NCI-H2171 treated with DMSO at 0.1 percent for 48 hours (cell line): ENCODE results near the gene AGR3.

Experiments used
- DNase-seq: peaks from one replicate; lab custom pipeline; 2025; lab: John Stamatoyannopoulos, UW

AGR3 gene

GRCh38 chr7:16833373-16833772, 48.4 kb downstream of the AGR3 start:
- no peak for DNase-seq

GRCh38 chr7:16826060-16826459, 55.7 kb downstream of the AGR3 start:
- DNase-seq: no peak

GRCh38 chr7:16822029-16822428, 59.8 kb downstream of the AGR3 start:
- DNase-seq: no peak

GRCh38 chr7:16818732-16819131, 63.1 kb downstream of the AGR3 start:
- DNase-seq: no peak

- peak; percentile 25 for DNase-seq
Measured at GRCh38 chr7:16817536-16817935, 64.2 kb downstream of the AGR3 start.

GRCh38 chr7:16816824-16817223, 65.0 kb downstream of the AGR3 start:
- DNase-seq: peak; percentile 42

- DNase-seq: no peak
Measured at GRCh38 chr7:16815001-16815400, 66.8 kb downstream of the AGR3 start.

- no peak for DNase-seq
Measured at GRCh38 chr7:16813232-16813616, 68.6 kb downstream of the AGR3 start.

GRCh38 chr7:16812542-16813231, 69.1 kb downstream of the AGR3 start:
- no peak for DNase-seq

GRCh38 chr7:16811551-16811950, 70.2 kb downstream of the AGR3 start:
- DNase-seq: no peak

GRCh38 chr7:16810573-16810972, 71.2 kb downstream of the AGR3 start:
- DNase-seq: no peak

- no peak for DNase-seq
Measured at GRCh38 chr7:16810112-16810511, 71.7 kb downstream of the AGR3 start.
